MM.1S (cell line): ENCODE data around the gene ALDH9A1.
"Not testable (repeated sequence)": the region's sequence is repeated elsewhere in the genome, so short reads cannot be mapped to it uniquely, and the experiment has no call there.

Experiments used
- DNase-seq: peaks from one replicate; pipeline ENCODE4 v3.0.0-alpha.2; 2015
- H2AFZ ChIP-seq: fragments of 300-600 bp; sonication (generic); 2 replicates; pipeline ENCODE4 v1.6.0; 2016; ENCODE audit warnings: antibody characterized with exemption, low read length
- H3F3A ChIP-seq: fragments of 300-600 bp; sonication (generic); 2 replicates; pipeline ENCODE4 v1.6.1; 2016; ENCODE audit warnings: mild to moderate bottlenecking, antibody characterized with exemption, low read length, moderate library complexity, mixed read lengths; ENCODE audit not compliant: insufficient read depth
- H3K27ac ChIP-seq: fragments of 300-600 bp; sonication (generic); 2 replicates; pipeline ENCODE4 v1.5.1; 2016; ENCODE audit warnings: mild to moderate bottlenecking, low read length
- H3K27me3 ChIP-seq: fragments of 300-600 bp; sonication (generic); replicated peaks from 2 replicates; pipeline ENCODE4 v1.6.0; 2016; ENCODE audit warnings: low read length; ENCODE audit not compliant: insufficient read depth
- H3K36me3 ChIP-seq: fragments of 300-600 bp; sonication (generic); replicated peaks from 2 replicates; pipeline ENCODE4 v1.6.1; 2016; ENCODE audit warnings: mild to moderate bottlenecking, low read length, mixed read lengths; ENCODE audit not compliant: insufficient read depth
- H3K4me1 ChIP-seq: fragments of 300-600 bp; sonication (generic); 2 replicates; pipeline ENCODE4 v1.6.1; 2016; ENCODE audit warnings: low read length, mixed read lengths
- H3K4me2 ChIP-seq: fragments of 300-600 bp; sonication (generic); 2 replicates; pipeline ENCODE4 v1.6.0; 2016; ENCODE audit warnings: low read depth, low read length
- H3K4me3 ChIP-seq: fragments of 300-600 bp; sonication (generic); 2 replicates; pipeline ENCODE4 v1.5.1; 2016; ENCODE audit warnings: low read length, mixed read lengths
- H3K79me2 ChIP-seq: fragments of 300-600 bp; sonication (generic); 2 replicates; pipeline ENCODE4 v1.6.1; 2016; ENCODE audit warnings: mixed run types, low read length, mixed read lengths
- H3K9ac ChIP-seq: fragments of 300-600 bp; sonication (generic); 2 replicates; pipeline ENCODE4 v1.6.1; 2016; ENCODE audit warnings: low read length, mixed read lengths
- H3K9me2 ChIP-seq: fragments of 300-600 bp; sonication (generic); replicated peaks from 2 replicates; pipeline ENCODE4 v1.6.1; 2016; ENCODE audit warnings: mild to moderate bottlenecking, low read length, mixed read lengths; ENCODE audit not compliant: insufficient read depth
- H3K9me3 ChIP-seq: fragments of 300-600 bp; sonication (generic); replicated peaks from 2 replicates; pipeline ENCODE4 v1.6.1; 2016; ENCODE audit warnings: mild to moderate bottlenecking, low read length, mixed read lengths; ENCODE audit not compliant: insufficient read depth
- H4K20me1 ChIP-seq: fragments of 300-600 bp; sonication (generic); 2 replicates; pipeline ENCODE4 v1.6.1; 2016; ENCODE audit warnings: mild to moderate bottlenecking, low read length, moderate library complexity, mixed read lengths; ENCODE audit not compliant: insufficient read depth
- EZH2 ChIP-seq: fragments of 300-600 bp; sonication (generic); optimal IDR thresholded peaks from 2 replicates; pipeline ENCODE3; 2017; ENCODE audit warnings: low read depth, mild to moderate bottlenecking, antibody characterized with exemption, low read length, mixed read lengths
- EZH2phosphoT487 ChIP-seq: fragments of 300-600 bp; sonication (generic); IDR thresholded peaks from 2 replicates; pipeline ENCODE4 v1.6.1; 2018; ENCODE audit warnings: antibody characterized with exemption, low read length
- TF ChIP-seq, protein P1 (sequence below): fragments of 300-600 bp; sonication (generic); IDR thresholded peaks from 2 replicates; pipeline ENCODE4 v1.5.1; 2016; ENCODE audit warnings: antibody characterized with exemption, low read length, mixed read lengths

ALDH9A1 gene

DNA sequence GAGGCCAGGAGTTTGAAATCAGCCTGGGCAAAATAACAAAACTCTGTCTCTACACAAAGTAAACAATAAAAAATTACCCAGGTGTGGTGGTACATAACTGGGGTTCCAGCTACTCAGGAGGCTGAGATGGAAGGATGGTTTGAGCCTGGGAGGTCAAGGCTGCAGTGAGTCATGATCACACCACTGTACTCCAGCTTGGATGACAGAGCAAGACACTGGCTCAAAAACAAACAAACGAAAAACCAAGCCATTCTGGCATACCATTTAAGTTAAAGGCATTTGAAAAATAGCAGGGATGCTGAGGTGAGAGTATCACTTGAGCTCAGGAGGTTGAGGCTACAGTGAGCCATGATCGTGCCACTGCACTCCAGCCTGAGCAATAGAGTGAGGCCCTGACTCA, 5.3 kb upstream of the ALDH9A1 start:
- no peak for TF ChIP-seq EZH2phosphoT487
- no peak for TF ChIP-seq EZH2
- TF ChIP-seq, protein P1, sequence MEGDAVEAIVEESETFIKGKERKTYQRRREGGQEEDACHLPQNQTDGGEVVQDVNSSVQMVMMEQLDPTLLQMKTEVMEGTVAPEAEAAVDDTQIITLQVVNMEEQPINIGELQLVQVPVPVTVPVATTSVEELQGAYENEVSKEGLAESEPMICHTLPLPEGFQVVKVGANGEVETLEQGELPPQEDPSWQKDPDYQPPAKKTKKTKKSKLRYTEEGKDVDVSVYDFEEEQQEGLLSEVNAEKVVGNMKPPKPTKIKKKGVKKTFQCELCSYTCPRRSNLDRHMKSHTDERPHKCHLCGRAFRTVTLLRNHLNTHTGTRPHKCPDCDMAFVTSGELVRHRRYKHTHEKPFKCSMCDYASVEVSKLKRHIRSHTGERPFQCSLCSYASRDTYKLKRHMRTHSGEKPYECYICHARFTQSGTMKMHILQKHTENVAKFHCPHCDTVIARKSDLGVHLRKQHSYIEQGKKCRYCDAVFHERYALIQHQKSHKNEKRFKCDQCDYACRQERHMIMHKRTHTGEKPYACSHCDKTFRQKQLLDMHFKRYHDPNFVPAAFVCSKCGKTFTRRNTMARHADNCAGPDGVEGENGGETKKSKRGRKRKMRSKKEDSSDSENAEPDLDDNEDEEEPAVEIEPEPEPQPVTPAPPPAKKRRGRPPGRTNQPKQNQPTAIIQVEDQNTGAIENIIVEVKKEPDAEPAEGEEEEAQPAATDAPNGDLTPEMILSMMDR: no peak
- DNase-seq: no peak

DNA sequence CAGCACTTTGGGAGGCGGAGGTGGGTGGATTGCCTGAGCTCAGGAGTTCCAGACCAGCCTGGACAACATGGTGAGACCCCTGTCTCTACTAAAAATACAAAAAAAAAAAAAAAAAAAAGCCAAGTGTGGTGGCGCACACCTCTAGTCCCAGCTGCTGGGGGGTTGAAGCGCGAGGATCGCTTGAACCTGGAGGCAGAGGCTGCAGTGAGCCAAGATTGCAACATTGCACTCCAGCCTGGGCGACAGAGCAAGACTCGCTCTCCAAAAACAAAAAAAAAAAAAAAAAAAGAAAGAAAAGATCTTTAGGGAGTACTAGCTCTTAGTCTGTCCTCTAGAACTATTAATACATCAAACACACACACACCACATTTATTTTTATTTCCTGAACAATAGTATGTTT, 3.6 kb upstream of the ALDH9A1 start:
- H3K27ac ChIP-seq, H4K20me1 ChIP-seq, H3K4me1 ChIP-seq, H3K9ac ChIP-seq, DNase-seq, H2AFZ ChIP-seq, H3K9me3 ChIP-seq, H3K27me3 ChIP-seq, H3K9me2 ChIP-seq, H3K4me3 ChIP-seq, H3K4me2 ChIP-seq, H3K36me3 ChIP-seq, H3K79me2 ChIP-seq: not testable (repeated sequence)
- peaks cover 17% of the 10 kb centered on the region for H3F3A ChIP-seq

More for the DNA sequence above, 5.3 kb upstream of the ALDH9A1 start:
- no peak overlapping the region for H3K9ac ChIP-seq
- no peak overlapping the region for H3K27ac ChIP-seq
- no peaks in the 10 kb centered on the region for H3K79me2 ChIP-seq
- no peaks in the 10 kb centered on the region for H3K4me1 ChIP-seq
- H3K9me3 ChIP-seq: no peaks in the 10 kb centered on the region
- no peaks in the 10 kb centered on the region for H4K20me1 ChIP-seq
- H3K4me2 ChIP-seq: no peak overlapping the region
- no peaks in the 10 kb centered on the region for H3K36me3 ChIP-seq
- no peak overlapping the region for H2AFZ ChIP-seq
- no peak overlapping the region for H3K4me3 ChIP-seq
- H3F3A ChIP-seq: peaks cover 10% of the 10 kb centered on the region
- no peaks in the 10 kb centered on the region for H3K27me3 ChIP-seq
- no peaks in the 10 kb centered on the region for H3K9me2 ChIP-seq

DNA sequence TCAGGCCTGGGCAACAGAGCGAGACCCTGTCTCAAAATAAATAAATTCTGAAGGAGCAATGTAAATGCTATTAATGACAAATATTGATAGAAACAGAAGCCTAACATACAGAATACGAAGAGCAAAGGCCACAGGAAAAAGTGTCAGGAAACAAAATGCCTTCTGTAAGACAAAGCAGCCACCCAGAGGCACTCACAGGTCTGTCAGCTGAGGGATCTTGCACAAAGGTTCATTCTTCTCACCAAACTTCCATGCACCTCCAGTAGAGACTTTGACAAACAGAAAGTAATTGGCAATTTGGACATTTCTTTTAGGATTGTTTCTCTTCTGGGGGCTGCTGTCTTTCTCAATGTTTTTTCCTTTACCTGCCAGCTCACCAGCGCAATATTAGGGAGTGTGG, 1.2 kb upstream of the ALDH9A1 start:
- H3K79me2 ChIP-seq: peaks cover 31% of the 10 kb centered on the region
- H3K9me3 ChIP-seq: no peaks in the 10 kb centered on the region
- H3K4me2 ChIP-seq: no peak overlapping the region
- H3K36me3 ChIP-seq: peaks cover 4% of the 10 kb centered on the region; the same call in 1 of the 2 replicates
- no peak overlapping the region for H3K4me3 ChIP-seq
- H3K27ac ChIP-seq: no peak overlapping the region
- H3K4me1 ChIP-seq: peaks cover 10% of the 10 kb centered on the region
- no peaks in the 10 kb centered on the region for H4K20me1 ChIP-seq
- H3F3A ChIP-seq: peaks cover 17% of the 10 kb centered on the region
- H3K9me2 ChIP-seq: no peaks in the 10 kb centered on the region
- no peaks in the 10 kb centered on the region for H3K27me3 ChIP-seq
- DNase-seq: no peak
- no peak overlapping the region for H2AFZ ChIP-seq
- TF ChIP-seq EZH2 (no peak), EZH2phosphoT487 (no peak)
- TF ChIP-seq, protein P1: no peak
- no peak overlapping the region for H3K9ac ChIP-seq

DNA sequence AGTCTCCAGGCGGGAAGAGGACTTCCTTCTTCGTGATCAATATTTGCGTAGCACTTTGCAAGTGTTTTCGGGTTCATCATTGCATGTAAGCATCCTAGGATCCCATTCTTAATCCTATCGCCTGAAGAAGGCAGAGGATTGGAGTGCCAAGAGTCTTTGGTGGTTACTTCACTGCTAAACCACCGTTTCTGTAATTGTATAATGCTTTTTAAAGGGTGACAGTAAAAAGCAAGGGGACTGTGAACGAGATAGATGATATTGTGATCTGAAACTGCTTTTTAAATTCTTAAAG, 345 bp upstream of the ALDH9A1 start:
- Histone ChIP-seq H3K9me2 (no peaks in the 10 kb centered on the region), H3F3A (peaks cover 17% of the 10 kb centered on the region), H3K27me3 (no peaks in the 10 kb centered on the region), H3K4me2 (peak overlapping the region; percentile 79), H4K20me1 (no peaks in the 10 kb centered on the region), H3K9ac (peak overlapping the region; percentile 48; the same call in 1 of the 2 replicates), H2AFZ (peak overlapping the region; percentile 98), H3K9me3 (no peaks in the 10 kb centered on the region), H3K27ac (peak overlapping the region; percentile 15; the same call in 1 of the 2 replicates), H3K4me1 (peaks cover 10% of the 10 kb centered on the region), H3K79me2 (peaks cover 37% of the 10 kb centered on the region), H3K36me3 (peaks cover 4% of the 10 kb centered on the region; the same call in 1 of the 2 replicates), H3K4me3 (peak overlapping the region; percentile 74)
- TF ChIP-seq EZH2: no peak
- TF ChIP-seq, protein P1: no peak
- DNase-seq: no peak
